GM19395 (cell line): Measurements from ENCODE around the gene MRPL37.

Experiments
- ATAC-seq: cut with Tn5 transposase; IDR thresholded peaks from one replicate; pipeline ENCODE4 v1.9.1; 2021; ENCODE audit warnings: mild to moderate bottlenecking, moderate library complexity; ENCODE audit not compliant: unreplicated experiment

MRPL37 gene

DNA sequence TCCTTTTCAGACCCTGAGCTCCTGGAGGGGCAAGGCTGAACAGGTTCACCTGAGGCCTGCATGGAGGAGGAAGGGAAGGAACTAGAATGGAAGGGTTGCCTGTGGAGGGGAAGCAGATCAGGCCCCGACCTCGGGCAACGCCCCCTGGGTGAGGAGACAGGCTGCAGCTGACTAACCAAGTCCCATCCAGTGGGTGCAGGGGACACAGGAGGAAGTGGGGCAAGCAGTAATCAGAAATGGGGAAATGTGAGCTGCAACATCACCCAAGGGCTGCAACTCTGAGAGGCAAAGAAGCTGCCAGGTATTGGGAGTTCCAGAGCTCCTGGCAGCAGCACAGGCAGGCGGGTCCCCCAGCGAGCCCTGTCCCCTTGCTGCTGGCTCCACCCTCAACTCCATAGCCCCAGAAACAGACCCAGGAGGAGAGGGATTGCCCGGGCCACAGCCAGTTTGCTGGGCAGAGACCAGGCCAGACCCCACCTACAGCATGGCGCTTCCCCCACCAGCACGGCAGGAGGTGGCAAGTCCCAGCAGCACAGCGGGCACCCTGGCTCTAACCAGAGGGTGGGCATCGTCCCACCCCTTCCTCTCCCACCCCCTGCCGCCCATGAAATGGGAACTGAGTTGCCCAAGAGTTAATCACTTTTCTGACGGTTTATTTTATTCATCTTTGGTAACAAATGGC lies 38.5 kb downstream of the MRPL37 start:
- ATAC-seq, result no peak

DNA sequence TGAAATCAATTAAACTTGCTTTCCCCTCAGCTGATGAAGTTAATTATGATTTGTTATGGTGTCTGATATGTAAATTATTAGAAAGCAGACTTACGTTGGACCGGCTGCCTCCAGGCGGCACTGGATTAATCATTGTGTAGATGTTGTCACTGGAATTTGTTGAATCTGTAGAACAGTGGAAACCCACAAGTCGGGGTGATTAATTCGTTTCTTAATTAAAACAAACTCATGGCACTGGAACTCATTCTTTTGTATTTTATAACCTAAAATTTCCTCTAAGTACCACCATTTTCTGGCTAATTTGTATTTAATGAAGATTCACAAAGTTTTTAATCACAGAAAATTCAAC lies 39.0 kb downstream of the MRPL37 start:
- ATAC-seq, result no peak

DNA sequence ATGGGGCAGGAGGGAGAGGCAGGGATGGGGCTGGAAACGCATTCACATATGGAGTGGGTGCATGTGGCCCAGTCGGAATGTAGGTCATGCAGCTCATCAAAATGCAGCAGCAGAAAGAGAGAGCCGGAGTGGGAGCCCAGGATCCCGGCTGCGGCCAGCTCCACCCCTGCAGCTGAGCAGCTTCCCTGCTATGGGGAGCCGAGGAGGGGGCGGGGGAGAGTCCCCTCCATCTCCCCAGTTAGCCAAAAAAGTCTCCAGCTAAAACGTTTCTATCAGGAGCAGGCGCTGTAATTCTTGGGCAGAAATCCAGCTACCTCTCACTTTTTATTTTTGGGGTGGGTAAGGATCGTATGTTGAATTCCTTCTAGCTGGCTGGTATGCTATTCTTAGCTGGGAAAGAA lies 39.7 kb downstream of the MRPL37 start:
- ATAC-seq, result no peak

DNA sequence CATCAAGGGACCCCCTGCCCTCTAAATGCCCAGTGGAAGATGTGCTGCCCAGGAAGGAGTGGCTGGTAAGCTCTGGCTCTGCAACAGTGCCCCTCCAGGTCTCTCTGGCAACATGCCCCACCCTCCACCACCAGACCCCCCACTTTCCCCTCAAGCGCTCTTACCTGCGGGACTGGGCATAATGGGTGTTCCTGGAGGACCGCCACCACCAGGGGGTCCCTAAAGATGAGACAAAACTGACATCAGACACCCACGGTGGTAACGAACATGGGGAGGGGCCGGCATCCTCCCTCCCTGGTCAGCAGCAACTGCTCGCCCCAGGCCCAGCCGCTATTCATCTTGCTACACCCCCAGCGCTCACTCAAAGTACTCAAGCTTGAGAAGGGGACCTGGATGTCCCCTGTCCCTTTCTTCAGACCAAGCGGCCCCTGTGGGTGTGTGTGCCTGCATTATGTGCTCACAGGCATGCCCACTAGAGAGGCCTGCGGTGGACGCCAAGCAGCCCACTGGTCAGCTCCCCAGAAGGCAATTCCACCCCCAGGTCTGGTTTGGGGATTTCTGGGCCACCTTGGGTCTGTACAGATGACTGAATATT lies 40.9 kb downstream of the MRPL37 start:
- no peak for ATAC-seq

DNA sequence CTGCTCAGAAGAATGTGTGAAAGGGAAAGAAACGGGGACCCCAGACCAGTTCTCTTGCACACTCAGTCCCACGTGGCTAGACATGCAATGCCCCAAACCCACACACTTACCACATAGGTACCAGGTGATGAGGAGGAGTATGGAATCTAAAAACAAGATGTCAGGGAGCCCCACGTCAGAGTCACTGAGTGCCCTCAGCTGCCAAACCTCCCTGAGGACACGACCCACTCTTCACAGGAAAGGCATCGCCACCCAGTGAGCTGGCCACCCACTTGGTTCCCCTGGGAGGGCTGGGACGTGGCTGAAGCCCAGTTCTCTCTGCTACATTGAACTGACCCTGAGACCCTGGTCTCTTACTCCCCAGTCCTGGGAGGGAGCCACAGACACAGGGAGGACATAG lies 41.4 kb downstream of the MRPL37 start:
- ATAC-seq, result no peak

DNA sequence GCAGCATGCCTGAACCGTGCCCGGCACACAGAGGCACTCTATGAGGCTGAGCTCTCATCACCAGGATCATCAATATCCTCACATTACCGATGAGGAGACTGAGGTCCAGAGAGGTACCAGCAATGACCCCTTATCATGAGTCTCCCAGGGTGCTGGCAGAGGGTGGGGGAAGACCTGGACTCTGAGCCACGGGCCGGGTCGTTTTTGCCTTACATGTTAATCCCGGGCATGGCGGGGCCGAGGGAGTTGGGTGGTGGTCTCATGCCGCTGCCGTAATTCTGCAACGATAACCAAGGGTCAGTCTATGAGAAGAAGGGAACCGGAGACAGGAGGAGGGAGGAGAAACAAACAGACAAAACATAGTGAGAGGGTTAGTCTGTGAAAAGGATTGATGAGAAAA lies 43.1 kb downstream of the MRPL37 start:
- no peak for ATAC-seq

DNA sequence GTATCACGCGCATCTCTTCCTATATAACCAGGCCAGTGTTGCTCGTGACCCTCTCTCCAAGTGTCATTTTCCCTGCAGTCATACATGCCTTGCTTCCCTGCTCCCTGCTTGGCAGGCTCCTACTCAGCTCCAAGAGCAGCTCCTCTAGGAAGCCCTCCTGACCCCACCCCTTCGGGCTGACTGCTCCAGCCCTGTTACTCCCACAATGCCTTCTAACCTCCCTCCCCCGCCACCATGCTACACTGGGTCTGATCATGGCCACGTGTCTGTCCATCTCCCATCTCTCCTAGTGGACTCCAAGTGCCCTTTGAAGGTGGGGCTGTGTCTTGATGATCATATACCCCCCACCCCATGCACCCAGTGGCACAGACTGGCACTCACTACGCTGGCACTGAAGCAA lies 44.7 kb downstream of the MRPL37 start:
- ATAC-seq, result no peak

DNA sequence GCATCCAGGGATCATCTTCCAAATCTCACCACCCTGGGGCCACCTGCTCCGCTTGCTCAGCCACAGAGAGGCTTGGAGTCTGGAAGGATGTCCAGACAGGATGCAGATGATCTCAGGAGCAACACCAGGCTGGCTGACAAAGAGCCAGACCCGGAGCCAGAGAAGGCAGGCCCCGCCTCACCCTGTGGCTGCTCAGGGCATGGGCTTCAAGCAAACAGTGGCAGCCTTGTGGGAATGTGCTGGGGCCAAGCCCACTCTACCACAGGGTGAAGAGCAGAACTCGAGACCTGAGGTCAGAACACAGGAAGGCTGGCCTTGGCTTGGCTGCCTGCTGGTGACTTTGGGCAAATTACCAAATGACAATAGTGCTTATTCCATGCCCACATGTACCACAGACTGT lies 45.5 kb downstream of the MRPL37 start:
- ATAC-seq, result no peak

DNA sequence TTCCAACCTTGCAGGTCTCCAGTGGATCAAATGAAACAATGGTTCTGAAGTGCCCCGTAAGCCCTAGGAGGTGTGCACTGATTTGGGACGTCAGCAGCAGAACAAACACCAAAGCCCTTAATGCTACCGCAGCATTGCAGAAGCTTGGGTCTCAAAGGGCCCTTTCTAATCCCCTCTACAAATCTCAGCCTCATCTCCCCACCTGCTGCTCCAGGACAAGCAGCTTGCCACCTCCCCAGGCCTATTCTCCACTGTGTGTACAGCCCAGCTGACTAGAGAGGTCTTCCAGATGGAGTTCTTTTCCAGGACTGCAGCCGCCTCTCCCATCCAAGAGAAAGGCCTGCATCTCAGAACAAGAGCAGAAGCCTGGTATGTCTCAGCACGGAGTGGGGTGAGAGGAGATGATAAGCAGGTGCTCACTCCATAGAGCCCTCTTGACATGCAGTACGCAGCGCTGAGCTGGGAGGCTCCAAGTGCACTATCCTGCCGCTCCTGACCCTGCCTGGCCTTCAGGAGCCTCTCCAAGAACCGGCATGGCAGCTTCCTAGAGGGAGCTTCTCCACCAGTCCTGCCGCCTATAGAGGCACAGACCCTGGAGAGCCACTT lies 46.3 kb downstream of the MRPL37 start:
- ATAC-seq, result no peak

DNA sequence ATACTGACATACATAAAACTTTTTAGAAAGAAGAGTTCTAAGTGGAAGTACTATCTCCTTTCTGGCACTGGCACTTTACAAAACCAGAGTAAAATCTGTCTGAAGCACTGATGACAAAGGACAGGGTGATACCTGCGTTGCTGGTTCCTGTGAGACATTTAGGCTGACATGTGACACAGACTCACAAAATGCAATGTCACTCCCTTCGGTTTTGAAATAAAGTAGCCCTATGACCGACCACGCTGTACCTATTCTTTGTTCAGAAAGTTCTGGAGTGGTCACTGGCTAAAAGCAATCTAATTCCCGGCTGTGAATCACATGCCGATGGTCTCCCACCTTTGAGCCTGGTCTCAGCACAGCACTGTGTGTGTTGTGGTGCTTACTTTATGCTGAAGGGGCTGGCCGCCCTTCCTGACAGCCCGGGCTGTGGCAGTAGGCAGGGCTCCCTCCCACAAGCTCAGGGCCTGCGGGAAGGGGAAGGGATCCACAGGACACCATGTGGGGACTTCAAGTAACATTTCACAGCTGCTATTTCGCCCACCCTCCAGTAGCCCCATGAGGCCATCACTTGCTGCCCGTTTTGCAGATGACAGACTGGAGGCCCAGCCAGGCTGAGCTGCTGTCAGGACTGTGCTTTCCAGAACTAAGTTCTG lies 48.0 kb downstream of the MRPL37 start:
- no peak for ATAC-seq

DNA sequence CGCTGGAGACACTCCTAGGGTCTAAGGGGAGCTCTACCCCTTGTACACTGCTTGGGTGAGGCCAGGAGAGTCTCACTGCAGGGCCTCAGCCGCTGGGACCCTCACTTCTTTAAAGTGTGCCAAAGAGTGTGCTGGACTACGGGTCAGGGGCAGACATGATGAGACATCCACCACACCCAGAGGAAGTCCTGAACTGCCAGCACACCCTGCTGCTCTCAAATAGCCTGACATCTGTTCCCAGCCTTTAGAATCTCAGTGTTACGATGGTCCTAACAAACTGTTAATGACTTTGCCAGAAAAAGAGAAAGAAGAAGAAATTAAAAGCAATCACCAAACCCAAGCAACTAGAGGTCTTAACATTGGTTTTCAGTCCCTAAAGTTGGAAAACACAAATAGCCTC lies 49.0 kb downstream of the MRPL37 start:
- ATAC-seq, result no peak

DNA sequence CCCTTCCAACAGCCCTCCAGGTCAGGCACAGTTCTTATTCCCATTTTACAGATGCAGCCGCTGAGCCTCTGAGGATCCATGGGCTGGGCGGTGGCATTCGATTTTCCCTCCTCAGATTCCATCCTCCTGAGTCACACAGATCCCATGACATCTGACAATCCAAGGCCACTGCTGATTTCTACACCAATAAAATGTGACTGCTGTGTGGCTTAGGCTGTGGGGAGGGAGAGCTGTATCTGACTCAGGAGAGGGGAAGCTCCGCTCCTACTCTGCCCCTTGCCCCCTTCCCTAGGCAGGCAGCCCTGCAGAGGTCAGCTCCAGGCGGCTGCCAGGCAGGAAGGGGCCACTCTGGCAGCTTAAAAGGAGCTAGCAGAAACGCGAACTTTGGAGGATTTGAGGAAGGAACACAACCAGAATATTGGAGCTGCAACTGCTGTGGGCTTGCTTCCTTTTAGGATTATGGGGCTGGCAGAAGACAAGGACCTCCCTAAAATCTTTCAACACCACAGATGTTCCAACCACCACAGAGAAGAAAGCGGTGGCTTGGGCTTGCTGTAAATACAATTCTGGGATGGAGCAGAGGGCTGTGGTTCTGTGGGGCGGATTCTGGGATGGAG lies 50.0 kb downstream of the MRPL37 start:
- no peak for ATAC-seq

DNA sequence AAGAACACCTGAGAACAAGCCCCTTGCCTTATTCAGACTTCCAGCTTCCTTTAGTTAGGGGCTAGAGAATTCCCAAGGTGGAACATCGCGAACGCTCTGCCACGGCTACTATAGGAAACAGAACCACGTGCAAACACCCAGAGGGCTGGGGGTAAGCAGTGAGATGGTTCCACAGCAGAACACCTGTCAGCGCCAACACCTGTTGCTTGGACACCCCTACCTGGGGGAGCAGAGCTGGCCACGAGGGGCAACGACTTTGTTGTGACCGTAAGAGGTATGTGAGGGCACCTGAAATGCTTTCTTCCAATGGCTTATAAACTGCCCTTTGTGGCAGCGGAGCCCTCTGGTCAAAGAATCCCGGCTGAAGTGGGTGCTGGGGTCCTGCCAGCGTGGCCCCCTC lies 50.7 kb downstream of the MRPL37 start:
- ATAC-seq, result no peak

DNA sequence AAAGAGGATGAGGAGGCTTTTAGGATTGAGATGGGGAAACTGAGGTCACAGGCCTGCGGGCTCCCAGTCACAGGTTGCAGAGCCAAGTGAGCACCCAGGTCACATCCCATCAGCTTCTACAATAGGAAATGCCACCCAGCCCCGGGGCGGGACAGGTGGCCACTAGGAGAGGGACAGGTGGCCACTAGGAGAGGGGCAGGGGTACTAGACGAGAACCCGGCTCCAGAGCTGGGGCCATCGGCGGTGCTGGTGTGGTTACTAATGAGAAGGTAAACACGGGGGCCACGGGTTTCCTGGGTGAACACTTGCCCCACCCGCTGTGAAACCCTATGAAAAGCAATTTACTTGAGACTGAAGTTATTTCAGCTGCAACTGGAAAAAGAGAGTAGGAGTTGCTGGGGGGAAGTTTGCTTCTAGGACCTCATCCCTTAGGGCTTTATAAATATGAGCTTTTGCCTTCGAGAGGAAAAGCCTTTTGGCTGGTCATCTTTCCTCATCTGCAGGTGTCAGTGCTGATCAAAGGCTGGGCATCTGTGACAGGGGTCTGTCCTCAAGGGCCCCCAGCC lies 52.5 kb downstream of the MRPL37 start:
- no peak for ATAC-seq

DNA sequence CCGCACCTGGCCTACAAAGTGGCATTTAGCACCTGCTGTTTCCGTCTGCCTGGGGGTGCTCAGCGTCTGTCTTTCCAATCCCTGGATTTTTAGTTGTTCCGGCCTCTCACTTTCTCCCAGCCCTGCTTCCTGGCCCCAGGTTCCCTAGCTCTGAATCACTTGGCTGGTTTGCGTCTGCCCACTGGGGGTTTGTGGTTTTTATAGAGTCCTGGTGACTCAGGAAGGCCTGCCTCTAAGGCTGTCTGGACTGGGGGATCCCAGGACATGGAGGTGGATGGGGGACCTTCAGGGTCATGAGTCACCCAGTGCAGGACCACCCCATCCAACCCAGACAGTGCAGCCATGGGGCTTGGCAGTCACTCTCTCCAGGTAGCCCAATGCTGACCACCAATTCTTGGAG lies 53.5 kb downstream of the MRPL37 start:
- ATAC-seq, result no peak

DNA sequence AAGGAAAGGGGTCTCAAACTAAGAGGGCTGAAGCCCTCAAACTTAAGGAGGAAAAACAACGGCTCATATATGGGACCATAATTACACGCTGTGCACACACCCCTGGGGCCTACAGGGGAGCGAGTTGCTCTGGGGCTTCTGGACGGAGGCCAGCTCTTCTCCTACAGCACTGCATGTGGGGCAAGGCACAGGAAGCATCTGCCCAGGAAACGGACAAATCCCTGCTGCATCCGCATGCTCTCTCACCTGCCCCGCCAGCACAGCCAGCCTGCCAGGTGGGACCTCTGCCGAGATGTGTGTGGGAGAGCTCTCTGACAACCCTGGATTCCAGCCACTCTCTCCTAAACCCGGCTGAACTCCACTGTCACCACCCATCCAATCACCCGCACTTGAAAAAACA lies 54.1 kb downstream of the MRPL37 start:
- ATAC-seq, result no peak

DNA sequence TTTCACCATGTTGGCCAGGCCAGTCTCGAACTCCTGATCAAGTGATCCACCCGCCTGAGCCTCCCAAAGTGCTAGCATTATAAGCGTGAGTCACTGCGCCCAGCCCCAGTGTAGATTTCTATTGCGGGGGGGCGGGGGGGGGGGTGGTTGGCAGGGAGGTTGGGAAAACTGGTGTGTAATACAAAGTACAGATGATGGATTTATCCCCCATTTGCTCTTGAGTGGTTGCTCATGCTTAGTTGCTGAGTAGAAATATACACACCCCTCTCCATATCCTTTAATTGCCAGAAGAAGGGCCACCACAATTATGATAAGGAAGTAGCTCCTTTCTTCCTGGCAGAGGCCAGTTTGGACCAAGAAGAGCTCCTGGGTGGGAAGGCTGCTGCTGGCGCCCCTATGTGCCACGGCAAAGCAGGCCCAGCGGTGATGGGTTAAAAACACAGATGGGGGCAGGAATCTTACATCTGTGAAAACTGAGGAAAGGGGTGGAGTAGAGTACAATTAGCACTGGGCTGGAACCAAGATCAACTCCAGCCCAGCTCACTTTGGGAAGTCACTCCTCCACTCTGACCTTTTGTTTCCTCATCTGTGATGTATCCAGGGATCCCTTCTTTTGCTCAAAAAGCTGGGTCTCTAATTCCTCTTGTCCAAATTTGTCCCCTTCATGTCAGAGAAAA lies 55.2 kb downstream of the MRPL37 start:
- no peak for ATAC-seq

DNA sequence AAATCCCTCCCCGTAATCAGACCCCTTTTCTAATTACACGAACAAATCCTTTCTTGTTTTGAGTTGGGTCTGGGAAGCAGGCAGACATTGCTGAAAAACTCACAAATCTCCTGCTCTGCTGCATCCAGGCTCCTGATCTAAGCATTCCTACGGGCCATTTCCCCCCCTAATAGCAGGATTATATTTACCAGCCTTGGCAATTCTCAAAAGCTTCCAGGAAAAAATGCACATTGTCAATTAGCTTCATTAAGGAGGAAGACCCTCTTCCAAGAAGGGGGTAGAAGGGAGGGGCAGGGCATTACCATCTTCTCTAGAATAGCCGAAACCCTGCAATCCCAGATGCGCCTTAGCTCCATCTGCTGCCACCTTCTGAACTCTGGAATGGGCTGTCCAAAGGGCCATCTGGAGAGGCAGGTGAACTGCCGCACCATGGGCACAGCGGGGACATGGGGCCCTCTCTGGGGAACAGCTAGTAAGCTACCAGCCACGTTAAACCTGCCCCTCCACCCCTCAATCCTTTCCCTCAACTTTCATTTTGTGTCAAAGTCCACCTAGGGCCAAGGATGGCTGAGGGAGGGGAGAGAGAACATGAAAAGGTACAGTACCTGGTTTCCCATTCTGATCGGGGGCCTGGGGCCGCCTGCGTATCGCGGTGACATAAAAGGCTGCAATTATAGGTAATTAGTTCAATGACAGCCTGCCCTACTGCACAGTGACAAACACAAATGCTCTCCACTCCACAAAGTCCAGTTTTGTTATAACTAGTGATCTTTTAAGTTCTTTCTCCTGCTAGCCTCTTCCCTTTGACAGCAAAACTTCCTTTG lies 56.8 kb downstream of the MRPL37 start:
- ATAC-seq, result no peak

DNA sequence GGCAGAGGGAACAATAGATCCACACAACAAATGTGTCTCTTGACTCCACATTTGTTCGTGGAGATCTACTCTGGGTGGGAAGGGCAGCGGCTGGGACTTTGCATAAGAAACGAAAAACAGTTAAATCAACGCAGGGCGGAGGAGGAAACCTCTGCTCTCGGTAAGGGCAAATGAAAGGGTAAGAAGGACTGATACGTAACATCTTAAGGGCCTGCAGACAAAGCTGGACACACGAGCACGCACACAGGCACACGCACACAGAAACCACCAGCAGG lies 57.3 kb downstream of the MRPL37 start:
- no peak for ATAC-seq

DNA sequence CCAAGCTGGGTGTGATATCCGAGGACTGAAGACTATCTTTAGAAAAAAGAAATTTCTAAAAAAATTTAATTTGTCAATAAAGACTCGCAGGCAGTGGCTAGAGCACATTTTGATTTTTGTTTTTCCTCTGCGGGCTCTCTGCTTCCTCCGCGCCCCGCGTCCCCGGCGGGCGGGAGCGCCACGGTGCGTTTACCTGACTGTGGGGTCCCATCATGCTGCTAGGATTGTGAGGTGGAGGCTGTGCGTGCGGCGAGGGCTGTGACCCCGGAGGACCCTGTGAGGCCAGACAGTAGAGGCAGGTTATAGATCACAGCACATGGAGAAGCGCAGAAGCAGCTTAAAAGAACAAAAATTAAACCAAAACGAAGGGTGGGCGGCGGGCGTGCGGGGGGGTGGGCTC lies 57.9 kb downstream of the MRPL37 start:
- ATAC-seq, result no peak
